Right cardiac atrium (tissue), 5 donors: ENCODE results near the gene LRRC14B. TPM values are rescaled to one million over a fixed set of nuclear protein-coding genes. Genes with fewer than 3 reads are reported as not detected.

ENCODE experiments used
- ATAC-seq, 2 donors: fragments of 200-7000 bp; cut with Tn5 transposase; one replicate each; pipeline versions ENCODE4 v1.8.0 to v1.9.1; 2020; ENCODE audit warnings: moderate library complexity in 2 of 2, mild to moderate bottlenecking in 1 of 2
- DNase-seq, 3 donors: peaks; one replicate each; pipeline ENCODE4 v3.0.0-alpha.2; 2020
- H3K27ac ChIP-seq: one replicate; pipeline ENCODE4 v1.5.1; 2013; ENCODE audit warnings: mild to moderate bottlenecking, low read length, control low read depth, moderate library complexity
- H3K27me3 ChIP-seq: one replicate; pipeline ENCODE4 v1.6.1; 2013; ENCODE audit not compliant: control insufficient read depth, insufficient read depth
- H3K4me1 ChIP-seq: one replicate; pipeline ENCODE4 v1.6.1; 2013; ENCODE audit warnings: low read length; ENCODE audit not compliant: control insufficient read depth, insufficient read depth
- H3K4me3 ChIP-seq: one replicate; pipeline ENCODE4 v1.5.1; 2013; ENCODE audit warnings: low read length, control low read depth
- H3K9me3 ChIP-seq: one replicate; pipeline ENCODE4 v1.6.1; 2013; ENCODE audit warnings: low read length; ENCODE audit not compliant: control insufficient read depth
- WGBS: extraction: QIAGEN DNeasy Blood & Tissue Kit; methylation state at CpG from one replicate; pipeline ENCODE4 v1.1.7; 2013; 5-methylcytosine and 5-hydroxymethylcytosine counted together
- intact Hi-C, 4 donors: fragments of 100-400 bp; cut with DNase I; formaldehyde crosslinking; loops; one replicate each; pipeline versions ENCODE4 v1.11.0 to v1.14.0; 2022 to 2023
- long read RNA-seq, 4 donors: library from polyadenylated mRNA; unstranded; transcript quantifications; one replicate each; pipeline ENCODE4 v2.0.0, GENCODE V29; 2020 to 2021
- polyA plus RNA-seq: library from polyadenylated mRNA; stranded (reverse); fragments of 200-250 nt; gene quantifications from one replicate; pipeline ENCODE4 v1.2.3, GENCODE V29; 2013
- total RNA-seq, 4 donors: library from RNA; stranded (reverse); fragmentation: NEBNext Ultra II Directional; extraction: Animal tissue kit (Norgen Biotek cat#: 25700); gene quantifications; one replicate each; pipeline ENCODE4 v1.2.1, GENCODE V29; 2021
- donor health status: healthy with polysubstance abuse.
- donor health status: DM: no; HTN: yes; CAD: no.
- donor health status: DM: no; HTN: no; CAD: no.
- donor health status: DM: no; HTN: yes; CAD: no; lungs with severe emphysema.
- donor health status: DM: yes; HTN: yes; CAD: no.

The LRRC14B gene
- total RNA-seq (10 to 100 TPM in 3 of 4 donors, 1 to 10 TPM in 1; 6.3 to 51.1 (median 30.8) TPM), polyA plus RNA-seq (47.6 TPM)
- long read RNA-seq, donor 1, transcript LRRC14B-201 (2 exons, 1,573 nt) = major isoform, 108 of 108 reads
- long read RNA-seq, donor 1, partial matches to known transcripts = 0 of 108 reads
- long read RNA-seq, donor 1, other reads (novel, unspliced or antisense) = 0 of 108 reads
- long read RNA-seq, donor 2, transcript LRRC14B-201 (2 exons, 1,573 nt) = major isoform, 91 of 92 reads
- long read RNA-seq, donor 2, partial matches to known transcripts = 0 of 92 reads
- long read RNA-seq, donor 2, other reads (novel, unspliced or antisense) = 1 of 92 reads
- long read RNA-seq, donor 3, transcript LRRC14B-201 (2 exons, 1,573 nt) = major isoform, 49 of 49 reads
- long read RNA-seq, donor 3, partial matches to known transcripts = 0 of 49 reads
- long read RNA-seq, donor 3, other reads (novel, unspliced or antisense) = 0 of 49 reads
- long read RNA-seq, donor 4, transcript LRRC14B-201 (2 exons, 1,573 nt) = major isoform, 76 of 76 reads
- long read RNA-seq, donor 4, partial matches to known transcripts = 0 of 76 reads
- long read RNA-seq, donor 4, other reads (novel, unspliced or antisense) = 0 of 76 reads

DNA sequence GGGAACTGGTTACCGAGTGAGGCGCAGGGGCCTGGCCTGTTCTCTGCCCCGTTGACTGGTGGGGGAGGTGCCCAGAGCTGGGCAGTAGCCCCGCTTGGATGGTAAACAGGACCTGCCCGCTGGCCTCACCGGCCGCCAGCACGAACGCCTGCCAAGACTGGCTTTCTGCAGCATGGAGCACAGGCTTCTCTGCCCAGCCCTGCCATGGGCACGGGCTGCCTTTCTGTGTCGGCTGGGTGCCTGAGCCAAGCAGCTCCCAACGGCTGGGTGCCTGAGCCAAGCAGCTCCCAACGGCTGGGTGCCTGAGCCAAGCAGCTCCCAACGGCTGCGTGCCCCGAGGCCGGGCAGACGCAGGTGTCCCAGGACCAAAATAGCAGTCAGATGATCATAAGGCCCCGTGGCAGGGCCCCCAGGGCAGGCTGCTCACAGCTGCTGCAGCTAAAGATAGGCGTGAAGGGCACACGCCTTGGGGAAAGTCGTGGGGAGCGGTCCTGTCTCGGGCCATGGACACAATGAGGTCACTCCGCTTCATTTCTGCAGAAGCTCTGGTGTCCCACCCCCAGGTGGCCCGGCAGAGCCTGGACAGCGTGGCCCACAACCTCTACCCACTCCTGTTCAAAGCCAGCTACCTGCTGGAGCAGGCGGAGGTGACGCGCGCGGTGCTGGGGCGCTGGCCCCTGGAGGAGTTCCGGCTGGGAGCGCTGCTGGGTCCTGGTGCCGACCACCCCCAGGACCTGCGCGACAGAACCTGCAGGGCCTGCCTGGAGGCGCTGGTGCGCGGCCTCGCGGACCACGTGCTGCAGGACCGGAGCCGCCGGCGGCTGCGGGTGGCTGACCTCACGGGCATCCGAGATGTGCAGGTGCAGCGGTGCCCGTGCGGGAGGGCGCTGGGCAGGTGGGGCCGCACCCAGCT is at the start of gene LRRC14B:
LRRC14B (plus strand) TSS at position 460 of the 913 bp plus-strand sequence; CDS start at position 504, 44 bp downstream.
- Histone ChIP-seq H3K27me3 (no peaks in the 10 kb centered on the region), H3K4me1 (peaks cover 4% of the 10 kb centered on the region), H3K9me3 (no peaks in the 10 kb centered on the region), H3K27ac (peak within 1 kb of the TSS; percentile 87), H3K4me3 (no peak within 1 kb of the TSS)
- intact Hi-C loops = no loop called here
- WGBS = 19% methylated on average over 56 of the region's 56 CpGs
- ATAC-seq = peak; percentile 60 to 61
- peak; percentile 66 to 88 (median 84) for DNase-seq

DNA sequence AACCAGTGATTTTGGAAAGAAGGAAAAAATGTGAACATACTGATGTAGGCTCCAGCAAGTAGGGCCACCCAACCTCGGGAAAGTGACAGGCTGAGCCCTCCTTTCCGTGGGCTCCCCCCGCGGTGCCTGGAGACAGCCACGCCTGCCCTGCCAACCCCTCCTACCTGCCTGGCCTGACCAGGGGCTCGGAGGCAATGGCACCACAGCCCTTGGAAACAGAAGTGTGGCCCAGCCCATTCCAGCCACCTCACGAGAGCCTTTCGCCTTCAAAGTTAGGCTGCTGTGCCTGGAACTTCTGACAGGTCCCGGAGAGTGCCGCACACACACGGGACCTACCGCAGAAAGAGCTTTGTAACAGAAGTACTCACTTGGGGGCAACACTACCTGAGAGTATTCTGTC is 49.5 kb upstream of the LRRC14B start:
- no peak for DNase-seq
- Histone ChIP-seq H3K4me1 (no peaks in the 10 kb centered on the region), H3K27me3 (no peaks in the 10 kb centered on the region), H3K9me3 (peaks cover 3% of the 10 kb centered on the region), H3K4me3 (no peak overlapping the region), H3K27ac (no peak overlapping the region)
- 89% methylated on average over 12 of the region's 12 CpGs for WGBS
- intact Hi-C loops = no loop called here
- ATAC-seq = no peak

DNA sequence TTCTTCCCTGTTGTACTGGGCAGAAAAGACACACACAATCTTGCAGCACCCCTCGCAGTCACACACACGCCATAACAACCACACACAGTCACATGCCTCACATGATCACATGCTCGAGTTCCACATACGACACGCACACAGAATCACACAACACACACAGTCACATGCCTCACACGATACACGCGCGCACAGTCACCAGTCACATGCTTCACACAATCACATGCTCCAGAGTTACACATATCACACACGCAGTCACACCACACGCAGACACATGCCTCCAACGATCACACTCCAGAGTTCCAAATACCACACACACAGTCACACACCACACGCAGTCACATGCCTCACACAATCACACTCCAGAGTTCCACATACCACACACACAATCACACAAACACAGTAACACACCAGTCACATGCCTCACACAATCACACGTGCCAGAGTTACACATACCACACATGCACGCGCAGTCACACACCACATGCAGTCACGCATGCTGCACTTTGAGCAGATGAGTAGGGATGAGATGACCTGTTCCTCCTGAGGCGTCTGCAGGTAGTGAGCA is 49.0 kb upstream of the LRRC14B start:
- Histone ChIP-seq H3K27me3 (no peaks in the 10 kb centered on the region), H3K4me3 (no peak overlapping the region), H3K9me3 (peaks cover 8% of the 10 kb centered on the region), H3K27ac (no peak overlapping the region), H3K4me1 (no peaks in the 10 kb centered on the region)
- 92% methylated on average over 18 of the region's 18 CpGs for WGBS
- intact Hi-C loops = no loop called here
- DNase-seq = no peak
- ATAC-seq = no peak

DNA sequence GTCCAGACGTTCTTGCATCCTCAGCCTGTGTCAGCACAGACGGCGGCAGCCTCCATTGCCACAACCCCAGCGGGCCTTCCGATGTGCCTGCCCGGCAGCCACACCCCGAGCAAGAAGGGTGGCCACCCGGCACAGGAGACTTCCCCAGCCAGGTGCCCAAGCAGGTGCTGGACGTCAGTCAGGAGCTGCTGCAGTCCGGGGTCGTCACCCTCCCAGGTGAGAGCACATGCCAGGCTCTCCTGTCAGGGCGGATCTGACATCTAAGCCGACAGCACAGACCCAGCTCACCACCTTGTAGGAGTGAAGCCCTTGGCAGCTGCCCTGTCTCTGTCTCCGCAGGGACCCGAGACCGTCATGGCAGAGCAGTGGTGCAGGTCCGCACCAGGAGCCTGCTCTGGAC is 48.3 kb upstream of the LRRC14B start:
- Histone ChIP-seq H3K4me1 (no peaks in the 10 kb centered on the region), H3K4me3 (no peak overlapping the region), H3K9me3 (peaks cover 8% of the 10 kb centered on the region), H3K27ac (no peak overlapping the region), H3K27me3 (no peaks in the 10 kb centered on the region)
- 88% methylated on average over 17 of the region's 17 CpGs for WGBS
- ATAC-seq (no peak), DNase-seq (peak in 1 of 3 donors; percentile 22)
- intact Hi-C loops = no loop called here

DNA sequence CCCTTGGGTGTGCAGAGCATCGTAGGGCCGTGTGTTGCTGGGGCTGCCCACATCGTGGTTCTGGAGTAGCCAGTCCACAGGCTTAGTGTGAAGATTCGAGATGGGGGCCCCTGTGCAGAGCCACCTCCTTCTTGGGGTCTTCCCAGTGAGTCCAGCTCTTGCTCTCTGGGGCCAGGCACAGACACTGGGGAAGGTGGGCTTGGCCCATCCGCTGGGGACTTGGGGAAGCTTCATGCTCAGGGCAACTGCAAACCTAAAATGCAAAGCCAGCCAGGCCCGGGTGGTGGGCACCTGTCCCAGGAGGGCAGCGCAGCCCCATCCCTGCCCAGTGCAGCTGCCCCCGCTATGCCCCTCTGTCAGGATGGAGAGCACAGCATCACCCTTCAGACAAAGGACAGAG is 46.4 kb upstream of the LRRC14B start:
- WGBS = 90% methylated on average over 8 of the region's 8 CpGs
- no peaks in the 10 kb centered on the region for H3K4me1 ChIP-seq
- intact Hi-C loops = no loop called here
- H3K4me3 ChIP-seq = no peak overlapping the region
- DNase-seq = no peak
- no peak for ATAC-seq
- no peak overlapping the region for H3K27ac ChIP-seq
- H3K27me3 ChIP-seq = no peaks in the 10 kb centered on the region
- H3K9me3 ChIP-seq = peaks cover 8% of the 10 kb centered on the region

DNA sequence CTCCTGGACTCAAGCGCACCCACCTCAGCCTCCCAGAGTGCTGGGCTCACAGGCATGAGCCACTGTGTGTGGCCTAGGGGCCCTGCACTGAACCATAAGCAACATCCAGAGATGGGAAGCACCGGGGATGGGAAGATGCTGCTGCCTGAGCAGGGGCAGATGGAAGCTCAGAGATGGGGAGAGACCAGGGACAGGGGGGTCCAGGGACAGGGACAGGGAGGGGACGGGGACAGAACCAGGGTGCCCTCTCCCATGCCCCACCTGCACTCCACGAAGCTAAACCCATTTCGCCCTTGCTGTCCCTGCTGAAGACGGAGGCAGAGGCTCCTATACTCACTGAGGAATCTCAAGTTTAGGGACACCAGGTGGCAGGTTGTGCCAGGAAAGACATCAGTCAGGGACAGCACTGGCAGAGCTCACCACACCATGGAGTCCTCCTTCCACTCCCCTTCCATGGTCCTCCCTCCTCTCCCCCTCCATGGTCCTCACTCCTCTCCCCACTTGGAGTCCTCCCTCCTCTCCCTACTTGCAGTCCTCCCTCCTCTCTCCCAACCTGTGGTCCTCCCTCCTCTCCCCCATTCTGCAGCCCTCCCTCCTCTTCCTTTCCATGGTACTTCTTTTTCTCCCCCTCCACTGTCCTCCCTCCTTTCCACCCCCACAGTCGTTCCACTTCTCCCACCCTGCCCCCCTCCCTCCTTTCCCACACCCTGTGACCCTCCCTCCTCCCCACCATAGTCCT is 45.5 kb upstream of the LRRC14B start:
- Histone ChIP-seq H3K27ac (no peak overlapping the region), H3K9me3 (peaks cover 8% of the 10 kb centered on the region), H3K27me3 (no peaks in the 10 kb centered on the region), H3K4me3 (no peak overlapping the region), H3K4me1 (no peaks in the 10 kb centered on the region)
- intact Hi-C loops = no loop called here
- no peak for ATAC-seq
- 90% methylated on average over 7 of the region's 7 CpGs for WGBS
- DNase-seq = no peak

DNA sequence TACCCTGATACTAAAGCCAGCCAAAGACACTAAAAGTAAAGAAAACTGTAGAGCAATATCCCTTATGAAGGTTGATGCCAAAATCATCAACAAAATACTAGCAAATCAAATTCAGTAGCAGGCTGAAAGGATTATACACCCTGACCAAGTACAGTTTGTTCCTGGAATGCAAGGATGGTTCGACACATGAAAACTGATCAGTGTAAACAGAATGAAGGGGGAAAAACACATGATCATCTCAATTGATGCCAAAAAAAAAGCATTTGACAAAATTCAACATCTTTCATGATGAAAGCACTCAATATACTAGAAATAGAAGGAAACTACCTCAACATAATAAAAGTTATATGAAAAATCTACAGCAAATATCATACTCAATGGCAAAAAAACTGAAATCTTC is 43.5 kb upstream of the LRRC14B start:
- no peak for ATAC-seq
- H3K4me3 ChIP-seq = no peak overlapping the region
- DNase-seq = no peak
- intact Hi-C loops = no loop called here
- H3K27ac ChIP-seq = no peak overlapping the region
- no peaks in the 10 kb centered on the region for H3K27me3 ChIP-seq
- WGBS = 98% methylated on average over 1 of the region's 1 CpG
- H3K9me3 ChIP-seq = peaks cover 8% of the 10 kb centered on the region
- H3K4me1 ChIP-seq = no peaks in the 10 kb centered on the region

DNA sequence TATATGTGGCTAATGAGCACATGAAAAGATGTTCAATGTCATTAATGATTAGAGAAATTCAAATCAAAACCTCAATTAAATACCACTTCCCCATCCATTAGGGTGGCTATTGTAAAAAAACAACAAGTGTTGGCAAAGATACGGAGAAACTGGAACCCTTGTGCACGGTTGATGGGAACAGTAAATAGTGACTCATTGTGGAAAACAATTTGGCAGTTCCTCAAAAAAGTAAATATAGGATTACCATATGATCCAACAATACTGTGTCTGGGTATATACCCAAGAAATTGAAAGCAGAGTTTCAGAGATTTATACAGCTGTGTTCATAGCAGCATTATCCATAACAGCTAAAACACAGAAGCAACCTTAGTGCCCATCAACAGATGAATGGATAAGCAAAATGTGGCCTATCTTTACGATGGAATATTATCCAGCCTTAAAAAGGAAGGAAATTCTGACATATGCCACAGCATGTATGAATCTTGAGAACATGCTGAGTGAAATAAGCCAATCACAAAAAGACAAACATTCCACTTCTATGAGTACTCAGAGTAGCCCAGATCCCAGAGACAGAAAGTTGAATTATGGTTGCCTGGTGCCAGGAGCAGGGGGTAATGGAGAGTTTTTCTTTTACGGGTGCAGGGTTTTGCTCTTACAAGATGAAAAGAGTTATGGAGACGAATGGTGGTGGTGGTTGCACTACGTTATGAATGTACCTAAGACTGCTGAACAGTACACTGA is 41.4 kb upstream of the LRRC14B start:
- H3K9me3 ChIP-seq = peaks cover 8% of the 10 kb centered on the region
- ATAC-seq (no peak), DNase-seq (no peak)
- no peak overlapping the region for H3K27ac ChIP-seq
- intact Hi-C loops = no loop called here
- no peak overlapping the region for H3K4me3 ChIP-seq
- H3K27me3 ChIP-seq = peaks cover 3% of the 10 kb centered on the region
- WGBS = 84% methylated on average over 6 of the region's 6 CpGs
- no peaks in the 10 kb centered on the region for H3K4me1 ChIP-seq

DNA sequence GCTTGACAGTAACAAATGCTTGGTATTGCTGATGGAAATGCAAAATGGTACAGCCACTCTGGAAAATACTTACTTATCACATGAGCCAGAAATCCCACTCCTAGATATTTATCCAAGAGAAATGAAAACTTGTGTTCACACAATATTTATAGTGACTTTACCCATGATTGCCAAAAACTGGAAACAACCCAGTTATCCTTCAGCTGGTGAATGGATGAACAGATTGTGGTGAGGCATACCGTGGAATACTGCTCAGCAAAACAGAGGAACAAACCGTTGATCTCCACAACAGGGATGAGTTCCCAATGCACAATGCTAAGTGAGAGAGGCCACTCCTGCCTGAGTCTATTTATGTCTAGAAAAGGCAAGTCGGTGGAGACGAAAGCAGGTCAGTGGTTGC is 40.5 kb upstream of the LRRC14B start:
- no peak for DNase-seq
- Histone ChIP-seq H3K4me3 (no peak overlapping the region), H3K27me3 (peaks cover 3% of the 10 kb centered on the region), H3K9me3 (peaks cover 8% of the 10 kb centered on the region), H3K27ac (no peak overlapping the region), H3K4me1 (no peaks in the 10 kb centered on the region)
- intact Hi-C loops = no loop called here
- ATAC-seq = no peak
- 87% methylated on average over 4 of the region's 4 CpGs for WGBS

DNA sequence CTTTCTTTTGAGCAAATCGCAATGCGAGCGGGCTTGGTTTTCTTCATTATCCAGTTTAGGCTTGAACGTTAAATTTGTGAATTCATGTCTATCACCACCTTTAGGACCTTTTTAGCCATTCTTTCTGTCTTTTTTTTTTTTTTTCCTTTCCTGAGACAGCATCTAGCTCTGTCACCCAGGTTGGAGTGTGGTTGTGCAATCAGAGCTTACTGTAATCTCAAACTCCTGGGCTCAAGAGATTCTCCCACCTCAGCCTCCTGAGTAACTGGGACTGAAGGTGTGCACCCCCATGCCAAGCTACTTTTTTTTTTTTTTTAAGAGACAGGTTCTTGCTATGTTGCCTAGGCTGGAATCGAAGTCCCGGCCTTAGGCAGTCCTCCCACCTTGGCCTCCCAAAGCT is 39.2 kb upstream of the LRRC14B start:
- Histone ChIP-seq H3K4me3 (no peak overlapping the region), H3K9me3 (peaks cover 3% of the 10 kb centered on the region), H3K27ac (no peak overlapping the region), H3K4me1 (no peaks in the 10 kb centered on the region), H3K27me3 (peaks cover 3% of the 10 kb centered on the region)
- intact Hi-C loops = no loop called here
- no peak for ATAC-seq
- 96% methylated on average over 6 of the region's 6 CpGs for WGBS
- no peak for DNase-seq
